Activated T-cell treated with anti-CD3 and anti-CD28 coated beads for 1 hour (primary cell): ENCODE measurements around the gene SEPTIN3.
A peak's percentile ranks its signal among the peaks of the same experiment; 100 is the strongest.

Experiments used
- DNase-seq: peaks from one replicate; pipeline ENCODE4 v3.0.0-alpha.2; 2020; ENCODE audit warnings: low read depth

Gene SEPTIN3

GRCh38 chr22:41976961-41977566 lies 7.8 kb downstream of the SEPTIN3 start:
- no peak for DNase-seq

- no peak for DNase-seq
These were observed 9.5 kb downstream of the SEPTIN3 start for GRCh38 chr22:41978732-41979131.

DNA sequence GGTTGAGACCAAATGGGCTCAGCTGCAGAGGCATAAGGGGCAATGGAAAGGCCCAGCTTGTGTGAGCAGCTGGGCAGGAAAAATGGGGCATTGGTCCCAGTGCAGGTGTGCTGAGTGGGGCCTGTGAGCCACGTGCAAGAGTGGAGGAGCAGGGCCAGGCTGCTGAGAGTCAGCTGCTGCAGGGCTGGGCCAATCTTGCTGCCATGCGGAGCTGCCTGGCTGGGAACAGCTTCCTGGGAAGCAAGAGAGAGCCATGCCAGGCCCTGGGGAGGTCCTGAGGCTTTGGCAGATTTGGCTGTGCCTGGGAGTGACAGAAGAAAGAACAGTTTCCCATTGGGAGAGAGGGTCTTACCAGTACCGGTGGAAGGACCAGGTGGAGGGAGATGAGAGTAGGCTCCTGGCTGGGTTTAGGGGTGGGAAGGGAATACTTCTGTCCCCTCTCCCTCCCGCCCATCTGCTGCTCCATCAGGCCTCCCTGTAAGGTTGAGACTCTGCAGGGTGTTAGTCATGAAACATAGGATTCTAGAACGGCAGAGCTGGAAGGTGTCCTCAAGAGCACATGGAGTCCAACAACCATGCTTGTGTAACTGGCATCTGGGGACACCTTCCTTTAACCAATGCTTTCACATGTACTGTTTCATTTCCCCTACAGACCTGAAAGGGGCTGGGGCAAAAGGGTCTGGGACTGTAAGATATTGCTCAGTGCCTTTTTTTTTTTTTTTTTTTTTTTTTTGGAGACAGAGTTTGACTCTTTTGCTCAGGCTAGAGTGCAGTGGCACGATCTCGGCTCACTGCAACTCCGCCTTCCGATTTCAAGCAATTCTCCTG lies 10.4 kb downstream of the SEPTIN3 start:
- DNase-seq: no peak

DNA sequence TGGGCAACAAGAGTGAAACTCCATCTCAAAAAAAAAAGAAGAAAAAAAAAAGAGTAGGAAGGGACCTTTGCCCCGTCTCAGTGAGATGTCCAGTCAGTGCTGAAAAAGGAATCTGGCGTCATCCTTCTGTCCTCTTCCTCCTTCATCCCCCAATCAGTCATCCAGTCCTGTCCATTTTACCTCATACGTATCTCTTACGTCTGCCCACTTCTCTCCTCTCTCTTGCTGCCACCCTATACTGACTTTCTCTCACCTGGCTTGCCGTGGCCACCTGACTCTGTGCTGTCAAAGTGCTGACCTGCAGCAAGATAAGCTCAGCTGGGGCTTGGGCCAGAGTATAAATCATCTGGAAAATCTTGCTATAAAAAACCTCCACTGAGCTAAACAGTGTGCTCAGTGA lies 13.6 kb downstream of the SEPTIN3 start:
- DNase-seq: no peak

DNA sequence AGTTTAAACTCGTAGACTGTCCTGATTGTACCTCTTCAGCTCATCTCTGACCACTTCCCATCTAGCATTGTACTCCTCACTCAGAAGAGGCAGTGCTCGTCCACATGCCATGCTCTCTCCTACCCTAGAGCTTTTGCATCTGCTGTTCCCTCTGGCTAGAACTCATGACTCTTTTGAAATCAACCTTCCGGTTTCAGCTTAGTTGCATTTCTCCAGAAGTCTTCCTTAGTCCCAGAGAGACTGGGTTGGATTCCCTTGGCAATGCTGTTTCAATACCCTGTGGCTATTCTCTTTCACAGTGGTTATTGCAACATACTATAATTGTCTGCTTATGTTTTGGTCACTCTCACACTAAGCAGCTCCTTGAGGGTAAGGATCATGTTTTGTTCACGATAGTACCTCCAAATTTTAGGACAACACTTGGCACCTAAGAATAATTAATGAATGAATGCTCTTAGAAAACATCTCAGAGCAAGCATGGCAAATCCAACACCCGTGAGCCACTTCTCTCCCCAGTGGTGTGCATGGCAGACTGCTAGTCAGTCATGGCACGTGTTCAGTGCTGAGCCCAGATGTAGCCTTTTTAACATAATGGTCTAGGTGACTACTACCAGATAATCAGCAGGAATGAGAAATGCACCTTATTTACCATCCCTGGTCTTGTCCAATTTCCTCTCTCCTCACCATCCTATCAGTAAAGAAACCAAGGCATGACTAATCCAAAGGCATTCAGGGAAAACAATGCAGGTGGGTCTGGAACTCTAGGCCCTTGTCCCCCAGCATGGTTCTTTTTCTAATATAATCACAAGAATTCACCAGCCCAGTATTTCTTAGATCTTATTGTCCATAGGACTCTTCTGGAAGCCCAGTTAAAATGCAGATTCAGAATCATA lies 14.5 kb downstream of the SEPTIN3 start:
- DNase-seq: no peak

- no peak for DNase-seq
These were observed 18.0 kb downstream of the SEPTIN3 start for GRCh38 chr22:41987276-41987675.

DNA sequence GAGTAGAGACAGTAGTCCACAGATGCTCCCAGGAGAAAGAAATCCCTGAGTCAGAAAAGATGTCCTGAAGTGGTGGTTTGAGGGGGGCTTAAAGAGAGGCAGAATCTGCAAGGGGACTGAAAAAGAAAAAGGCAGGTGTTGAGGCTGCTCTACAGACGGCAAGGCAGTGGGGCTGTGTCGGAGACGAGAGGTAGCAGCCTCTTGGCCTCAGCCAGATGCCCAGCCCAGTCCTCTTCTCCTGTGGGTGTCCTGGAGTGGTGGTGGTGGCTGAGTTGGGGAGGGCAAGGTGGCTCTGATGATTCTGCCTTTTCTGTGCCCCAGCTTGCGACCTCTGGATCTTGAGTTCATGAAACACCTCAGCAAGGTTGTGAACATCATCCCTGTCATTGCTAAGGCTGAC lies 20.0 kb downstream of the SEPTIN3 start:
- no peak for DNase-seq

- DNase-seq: no peak
These were observed 21.9 kb downstream of the SEPTIN3 start for GRCh38 chr22:41991111-41991510.

GRCh38 chr22:41992496-41992895 lies 23.3 kb downstream of the SEPTIN3 start:
- DNase-seq: no peak

DNA sequence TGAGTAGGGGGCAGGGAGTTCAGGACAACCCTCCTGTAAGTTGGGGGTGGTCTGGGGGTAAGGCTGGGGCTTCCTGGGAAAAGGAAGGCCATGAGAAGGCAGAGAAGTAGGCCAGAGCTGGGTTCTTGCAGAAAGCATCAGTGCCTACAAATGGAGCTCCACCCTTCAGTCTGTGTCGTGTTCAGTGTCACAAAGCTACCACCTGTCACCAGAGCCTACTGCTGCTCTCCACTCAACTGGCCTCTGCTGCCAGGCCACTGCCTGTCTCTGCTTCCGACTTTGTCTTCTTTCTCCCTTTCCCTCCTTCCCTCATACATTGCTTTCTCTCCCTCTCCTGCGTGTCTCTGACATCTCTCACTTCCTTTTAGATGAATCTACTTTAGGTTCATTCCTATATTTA lies 26.0 kb downstream of the SEPTIN3 start:
- no peak for DNase-seq

DNA sequence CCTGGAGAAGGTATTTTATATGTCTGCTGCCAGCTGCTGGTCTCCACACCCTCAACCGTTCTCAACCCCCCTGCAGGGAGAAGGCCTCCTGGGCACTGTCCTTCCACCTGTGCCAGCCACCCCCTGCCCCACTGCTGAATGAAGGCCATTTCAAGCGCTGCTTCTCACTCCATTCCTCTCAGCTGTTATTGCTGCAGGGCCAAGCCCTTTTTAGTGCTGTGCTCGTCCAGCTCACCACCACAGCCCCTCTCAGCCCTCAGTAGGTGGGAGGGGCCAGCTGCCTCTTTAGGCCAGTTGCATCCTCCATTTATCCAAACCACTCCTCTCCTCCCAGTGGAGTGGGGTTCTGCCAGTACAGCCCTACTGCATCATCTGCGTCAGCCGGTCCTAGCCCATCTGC lies 27.6 kb downstream of the SEPTIN3 start:
- DNase-seq: no peak

DNA sequence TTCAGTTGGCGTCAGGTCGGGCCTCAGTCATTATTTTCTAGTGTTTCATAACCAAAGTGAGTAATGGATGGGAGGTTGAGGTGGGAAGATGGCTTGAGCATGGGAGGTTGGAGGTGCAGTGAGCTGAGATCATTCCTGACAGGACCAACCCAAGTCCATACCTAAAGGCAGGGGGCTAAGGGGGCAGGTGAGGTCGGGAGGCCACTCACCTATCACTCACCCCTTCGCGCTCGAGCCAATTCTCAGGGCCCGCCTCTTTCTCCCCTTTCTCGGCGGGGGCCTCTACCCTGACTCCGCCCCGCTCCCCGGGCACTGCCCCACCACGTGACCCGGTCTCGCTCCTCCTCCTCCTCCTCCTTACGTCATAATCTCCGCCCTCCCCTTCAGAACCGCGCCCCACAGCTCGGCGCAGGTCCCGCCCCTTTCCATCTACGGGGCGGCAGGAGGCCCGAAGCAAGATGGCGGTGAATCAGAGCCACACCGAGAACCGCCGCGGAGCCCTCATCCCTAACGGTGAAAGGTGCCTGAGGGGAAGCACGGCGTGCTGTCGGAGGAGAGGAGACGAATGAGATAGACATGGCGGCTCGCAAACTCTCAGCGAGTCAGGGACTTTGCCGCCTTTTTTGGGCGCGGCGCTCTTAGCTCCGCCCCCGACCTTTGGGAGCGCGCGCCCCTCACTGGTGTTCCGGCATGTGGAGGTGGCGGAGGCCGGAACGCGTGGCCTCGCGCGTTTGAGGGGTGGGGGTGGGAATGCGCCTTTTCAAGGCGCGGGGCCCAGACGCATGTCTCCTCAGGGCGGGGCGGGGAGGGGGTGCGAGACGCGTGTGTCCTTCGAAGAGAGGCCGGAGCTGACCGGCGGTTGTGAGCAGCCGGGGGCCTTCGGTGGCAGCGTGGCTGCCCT lies 29.4 kb downstream of the SEPTIN3 start, which contains the start of gene WBP2NL:
Gene WBP2NL (plus strand): TSS at position 428 of the 901 bp plus-strand sequence. CDS start 31 bp downstream, at position 459.
- peak; percentile 83 for DNase-seq

DNA sequence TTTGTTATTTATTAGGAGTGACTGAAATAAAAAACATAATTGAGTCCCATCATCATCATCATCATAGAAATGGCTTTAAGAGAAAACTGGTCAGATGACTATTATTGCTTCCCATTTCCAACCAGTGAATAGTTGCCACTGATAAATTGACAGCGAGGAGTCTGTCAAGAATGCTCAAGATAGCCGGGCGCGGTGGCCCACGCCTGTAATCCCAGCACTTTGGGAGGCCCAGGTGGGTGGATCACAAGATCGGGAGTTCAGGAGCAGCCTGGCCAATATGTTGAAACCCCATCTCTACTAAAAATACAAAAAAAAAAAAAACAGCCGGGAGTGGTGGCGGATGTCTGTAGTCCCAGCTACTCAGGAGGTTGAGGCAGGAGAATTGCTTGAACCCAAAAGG lies 31.2 kb downstream of the SEPTIN3 start:
- DNase-seq: no peak

- DNase-seq: no peak
These were observed 31.9 kb downstream of the SEPTIN3 start for GRCh38 chr22:42001121-42001520.

GRCh38 chr22:42001706-42002105 lies 32.5 kb downstream of the SEPTIN3 start:
- no peak for DNase-seq

DNA sequence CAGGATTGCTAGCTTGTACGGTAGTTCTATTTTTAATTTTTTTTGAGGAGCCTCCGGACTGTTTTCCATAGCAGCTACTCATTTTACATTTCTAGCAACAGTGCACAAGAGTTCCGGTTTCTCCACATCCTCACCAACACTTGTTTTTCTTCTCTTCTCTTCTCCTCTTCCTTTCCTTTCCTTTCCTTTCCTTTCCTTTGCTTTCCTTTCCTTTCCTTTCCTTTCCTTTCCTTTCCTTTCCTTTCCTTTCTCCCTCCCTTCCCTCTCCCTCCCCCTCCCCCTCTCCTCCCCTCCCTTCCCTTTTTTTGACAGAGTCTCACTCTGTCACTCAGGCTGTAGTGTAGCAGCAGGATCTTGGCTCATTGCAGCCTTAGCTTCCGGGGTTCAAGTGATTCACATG lies 38.7 kb downstream of the SEPTIN3 start:
- no peak for DNase-seq

DNA sequence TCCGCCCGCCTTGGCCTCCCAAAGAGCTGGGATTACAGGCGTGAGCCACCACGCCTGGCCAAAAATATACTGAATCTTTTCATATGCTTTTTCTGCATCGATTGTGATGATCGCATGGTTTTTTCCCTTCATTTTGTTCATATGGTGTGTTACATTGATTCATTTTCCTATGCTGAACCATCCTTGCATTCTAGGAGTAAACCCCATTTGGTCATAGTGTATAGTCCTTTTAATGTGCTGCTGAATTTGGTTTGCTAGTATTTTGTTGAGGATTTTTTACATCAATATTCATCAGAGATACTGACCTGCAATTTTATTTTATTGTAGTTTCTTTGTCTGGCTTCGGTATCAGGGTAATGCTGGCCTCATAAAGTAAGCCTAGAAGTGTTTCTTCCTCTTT lies 41.5 kb downstream of the SEPTIN3 start:
- no peak for DNase-seq

DNA sequence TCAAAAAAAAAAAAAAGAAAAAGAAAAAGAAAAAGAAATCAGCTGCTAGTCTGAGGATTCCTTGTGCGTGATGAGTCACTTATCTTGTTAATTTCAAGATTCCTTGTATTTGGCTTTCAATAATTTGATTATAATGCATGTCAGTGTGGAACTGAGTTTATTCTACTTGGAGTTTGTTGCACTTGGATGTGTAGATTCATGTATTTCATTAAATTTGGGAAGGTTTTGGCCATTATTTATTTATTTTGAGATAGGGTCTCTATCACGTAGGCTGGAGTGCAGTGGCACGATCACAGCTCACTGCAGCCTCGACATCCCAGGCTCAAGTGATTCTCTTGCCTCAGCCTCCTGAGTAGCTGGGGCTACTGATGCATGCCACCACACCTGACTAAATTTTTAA lies 44.1 kb downstream of the SEPTIN3 start:
- DNase-seq: no peak

DNA sequence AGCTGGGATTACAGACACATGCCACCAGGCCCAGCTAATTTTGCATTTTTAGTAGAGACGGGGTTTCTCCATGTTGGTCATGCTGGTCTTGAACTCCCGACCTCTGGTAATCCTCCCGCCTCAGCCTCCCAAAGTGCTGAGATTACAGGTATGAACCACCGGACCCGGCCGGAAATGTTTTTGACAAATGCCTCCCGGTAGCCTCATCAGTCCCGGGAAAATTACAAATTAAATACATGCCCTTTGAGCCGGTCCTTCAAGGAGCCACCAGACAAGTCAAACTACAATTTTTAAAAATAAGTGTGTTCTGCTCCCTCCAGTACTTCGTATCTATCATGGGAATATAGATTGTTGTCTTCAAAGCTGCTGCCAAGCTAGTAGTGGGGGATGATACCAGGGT lies 46.9 kb downstream of the SEPTIN3 start:
- DNase-seq: no peak

GRCh38 chr22:42018224-42018623 lies 49.0 kb downstream of the SEPTIN3 start:
- DNase-seq: no peak
